ENCODE data around the gene MYOC.
"Not testable (repeated sequence)": the region's sequence is repeated elsewhere in the genome, so short reads cannot be mapped to it uniquely, and the experiment has no call there.

The MYOC gene

GRCh38 chr1:171653796-171654195 lies 1.3 kb upstream of the MYOC start:
- DNase-seq (ENCODE audit: low spot score): no peak

- DNase-seq (ENCODE audit: low spot score): no peak
Measured at GRCh38 chr1:171646249-171646560, 6.3 kb downstream of the MYOC start.

GRCh38 chr1:171645553-171646248 lies 6.8 kb downstream of the MYOC start:
- DNase-seq (ENCODE audit: low spot score): no peak

- DNase-seq (ENCODE audit: low spot score): peak; percentile 72
Measured at GRCh38 chr1:171644805-171645483, 7.5 kb downstream of the MYOC start.

GRCh38 chr1:171643156-171643555 lies 9.3 kb downstream of the MYOC start:
- no peak for DNase-seq (ENCODE audit: low spot score)

GRCh38 chr1:171642197-171642596 lies 10.3 kb downstream of the MYOC start:
- no peak for DNase-seq (ENCODE audit: low spot score)

GRCh38 chr1:171641076-171641864 lies 11.2 kb downstream of the MYOC start:
- DNase-seq (ENCODE audit: low spot score): no peak

GRCh38 chr1:171640225-171640624 lies 12.3 kb downstream of the MYOC start:
- no peak for DNase-seq (ENCODE audit: low spot score)

GRCh38 chr1:171637928-171638576 lies 14.4 kb downstream of the MYOC start:
- no peak for DNase-seq (ENCODE audit: low spot score)

GRCh38 chr1:171636141-171636540 lies 16.3 kb downstream of the MYOC start:
- no peak for DNase-seq (ENCODE audit: low spot score)

- no peak for DNase-seq (ENCODE audit: low spot score)
Measured at GRCh38 chr1:171635661-171636060, 16.8 kb downstream of the MYOC start.

- DNase-seq (ENCODE audit: low spot score): no peak
Measured at GRCh38 chr1:171628225-171628624, 24.3 kb downstream of the MYOC start.

- DNase-seq (ENCODE audit: low spot score): no peak
Measured at GRCh38 chr1:171627020-171627419, 25.5 kb downstream of the MYOC start.

- no peak for DNase-seq (ENCODE audit: low spot score)
Measured at GRCh38 chr1:171625225-171625624, 27.3 kb downstream of the MYOC start.

- DNase-seq (ENCODE audit: low spot score): no peak
Measured at GRCh38 chr1:171623651-171624331, 28.7 kb downstream of the MYOC start.

GRCh38 chr1:171622152-171622462 lies 30.4 kb downstream of the MYOC start, which contains the start of gene MYOCOS:
Gene MYOCOS (plus strand): TSS chr1:171622243. CDS start chr1:171623884, 1,641 bp downstream.
- no peak for DNase-seq (ENCODE audit: low spot score)

GRCh38 chr1:171616586-171616985 lies 35.9 kb downstream of the MYOC start:
- no peak for DNase-seq (ENCODE audit: low spot score)

GRCh38 chr1:171615122-171615906 lies 37.2 kb downstream of the MYOC start:
- DNase-seq (ENCODE audit: low spot score): not testable (repeated sequence)

- no peak for DNase-seq (ENCODE audit: low spot score)
Measured at GRCh38 chr1:171613282-171613681, 39.2 kb downstream of the MYOC start.

GRCh38 chr1:171611306-171611705 lies 41.2 kb downstream of the MYOC start:
- DNase-seq (ENCODE audit: low spot score): no peak

- DNase-seq (ENCODE audit: low spot score): no peak
Measured at GRCh38 chr1:171610385-171610784, 42.1 kb downstream of the MYOC start.
